HUES48 (cell line): ENCODE results near the gene KLRC2.
"Not testable (repeated sequence)": the region's sequence is repeated elsewhere in the genome, so short reads cannot be mapped to it uniquely, and the experiment has no call there.

Experiments used
- H3K27ac ChIP-seq: one replicate; pipeline ENCODE4 v1.7.0; 2013; ENCODE audit warnings: low read depth, low read length, inconsistent platforms
- H3K27me3 ChIP-seq: 2 replicates; pipeline ENCODE4 v1.6.1; 2013; ENCODE audit warnings: mild to moderate bottlenecking, low read length; ENCODE audit not compliant: control insufficient read depth, insufficient read depth
- H3K36me3 ChIP-seq: 2 replicates; pipeline ENCODE4 v1.6.1; 2013; ENCODE audit warnings: low read length; ENCODE audit not compliant: control insufficient read depth, insufficient read depth
- H3K4me1 ChIP-seq: 2 replicates; pipeline ENCODE4 v1.6.1; 2013; ENCODE audit warnings: mild to moderate bottlenecking, low read length; ENCODE audit not compliant: control insufficient read depth, insufficient read depth
- H3K4me3 ChIP-seq: 2 replicates; pipeline ENCODE4 v1.5.1; 2013; ENCODE audit warnings: mild to moderate bottlenecking, low read depth, low read length
- H3K9ac ChIP-seq: 2 replicates; pipeline ENCODE4 v1.6.1; 2013; ENCODE audit warnings: mild to moderate bottlenecking, low read depth, low read length, moderate library complexity
- H3K9me3 ChIP-seq: 2 replicates; pipeline ENCODE4 v1.6.1; 2013; ENCODE audit warnings: low read length; ENCODE audit not compliant: control insufficient read depth, insufficient read depth

KLRC2 gene

GRCh38 chr12:10441144-10441543, 5.3 kb upstream of the KLRC2 start:
- not testable (repeated sequence) for H3K27ac ChIP-seq, H3K9me3 ChIP-seq, H3K36me3 ChIP-seq, H3K4me1 ChIP-seq, H3K27me3 ChIP-seq, H3K4me3 ChIP-seq, H3K9ac ChIP-seq

GRCh38 chr12:10439608-10440274, 3.9 kb upstream of the KLRC2 start:
- not testable (repeated sequence) for H3K9ac ChIP-seq, H3K27me3 ChIP-seq, H3K4me3 ChIP-seq, H3K27ac ChIP-seq, H3K9me3 ChIP-seq, H3K36me3 ChIP-seq, H3K4me1 ChIP-seq

- not testable (repeated sequence) for H3K4me3 ChIP-seq, H3K27ac ChIP-seq, H3K9ac ChIP-seq, H3K36me3 ChIP-seq, H3K9me3 ChIP-seq, H3K4me1 ChIP-seq, H3K27me3 ChIP-seq
Measured at GRCh38 chr12:10437601-10438000, 1.8 kb upstream of the KLRC2 start.

- not testable (repeated sequence) for H3K9me3 ChIP-seq, H3K27ac ChIP-seq, H3K4me3 ChIP-seq, H3K4me1 ChIP-seq, H3K9ac ChIP-seq, H3K27me3 ChIP-seq, H3K36me3 ChIP-seq
Measured at GRCh38 chr12:10430623-10431022, 5.2 kb downstream of the KLRC2 start.

- H3K36me3 ChIP-seq, H3K27me3 ChIP-seq, H3K9me3 ChIP-seq, H3K27ac ChIP-seq, H3K4me1 ChIP-seq, H3K4me3 ChIP-seq, H3K9ac ChIP-seq: not testable (repeated sequence)
Measured at GRCh38 chr12:10425938-10426337, 9.9 kb downstream of the KLRC2 start.

- H3K27ac ChIP-seq, H3K4me3 ChIP-seq, H3K27me3 ChIP-seq, H3K36me3 ChIP-seq, H3K9me3 ChIP-seq, H3K9ac ChIP-seq, H3K4me1 ChIP-seq: not testable (repeated sequence)
Measured at GRCh38 chr12:10424260-10424899, 11.4 kb downstream of the KLRC2 start.

GRCh38 chr12:10422159-10422558, 13.7 kb downstream of the KLRC2 start:
- not testable (repeated sequence) for H3K9ac ChIP-seq, H3K27ac ChIP-seq, H3K4me1 ChIP-seq, H3K4me3 ChIP-seq, H3K27me3 ChIP-seq, H3K36me3 ChIP-seq, H3K9me3 ChIP-seq

- not testable (repeated sequence) for H3K4me3 ChIP-seq, H3K4me1 ChIP-seq, H3K9ac ChIP-seq, H3K9me3 ChIP-seq, H3K27me3 ChIP-seq, H3K36me3 ChIP-seq, H3K27ac ChIP-seq
Measured at GRCh38 chr12:10420334-10420733, 15.5 kb downstream of the KLRC2 start, which contains the start of gene KLRC3. KLRC3 (minus strand) TSS chr12:10420595; CDS start chr12:10420550, 45 bp downstream.

- no peak within 1 kb of the TSS for H3K9ac ChIP-seq
- H3K27ac ChIP-seq, result no peak within 1 kb of the TSS
Measured at GRCh38 chr12:10409392-10409791, 26.4 kb downstream of the KLRC2 start, which contains the start of gene KLRC4. KLRC4 (minus strand) TSS chr12:10409757; CDS start chr12:10409575, 182 bp downstream.

GRCh38 chr12:10408842-10409241, 27.0 kb downstream of the KLRC2 start:
- H3K27me3 ChIP-seq, result no peaks in the 10 kb centered on the region
- no peak overlapping the region for H3K27ac ChIP-seq
- no peaks in the 10 kb centered on the region for H3K9me3 ChIP-seq
- H3K4me1 ChIP-seq, result peaks cover 4% of the 10 kb centered on the region
- H3K9ac ChIP-seq, result no peak overlapping the region
- H3K36me3 ChIP-seq, result no peaks in the 10 kb centered on the region
- H3K4me3 ChIP-seq, result no peak overlapping the region

More at GRCh38 chr12:10409392-10409791, 26.4 kb downstream of the KLRC2 start, which contains the start of gene KLRC4:
- Histone ChIP-seq H3K4me1 (peaks cover 4% of the 10 kb centered on the region), H3K4me3 (no peak within 1 kb of the TSS), H3K9me3 (no peaks in the 10 kb centered on the region), H3K36me3 (no peaks in the 10 kb centered on the region), H3K27me3 (no peaks in the 10 kb centered on the region)

GRCh38 chr12:10406725-10407124, 29.1 kb downstream of the KLRC2 start:
- no peak overlapping the region for H3K4me3 ChIP-seq
- H3K27ac ChIP-seq, result no peak overlapping the region
- no peak overlapping the region for H3K9ac ChIP-seq
- no peaks in the 10 kb centered on the region for H3K27me3 ChIP-seq
- no peaks in the 10 kb centered on the region for H3K9me3 ChIP-seq
- H3K4me1 ChIP-seq, result peaks cover 4% of the 10 kb centered on the region
- H3K36me3 ChIP-seq, result no peaks in the 10 kb centered on the region
